Smooth muscle cell (in vitro differentiated cells): ENCODE data around the gene IGSF21. TPM values are rescaled to one million over a fixed set of nuclear protein-coding genes. Genes with fewer than 3 reads are reported as not detected.

Experiments used
- DNase-seq: peaks from one replicate; lab custom pipeline; 2025; ENCODE audit not compliant: unreplicated experiment; lab: John Stamatoyannopoulos, UW
- H2AFZ ChIP-seq: fragments of 200-600 bp; sonication (generic); 2 replicates; pipeline ENCODE4 v1.6.0; 2016; ENCODE audit warnings: antibody characterized with exemption, low read depth, mild to moderate bottlenecking
- H3F3A ChIP-seq: fragments of 200-600 bp; sonication (generic); 2 replicates; pipeline ENCODE4 v1.6.0; 2017; ENCODE audit warnings: antibody characterized with exemption, low read depth
- H3K27ac ChIP-seq: fragments of 200-600 bp; sonication (generic); 2 replicates; pipeline ENCODE4 v1.5.1; 2016; ENCODE audit warnings: low read depth, mild to moderate bottlenecking
- H3K27me3 ChIP-seq: fragments of 200-600 bp; sonication (generic); 2 replicates; pipeline ENCODE4 v1.6.1; 2016; ENCODE audit warnings: low read depth, mild to moderate bottlenecking
- H3K36me3 ChIP-seq: fragments of 200-600 bp; sonication (generic); 2 replicates; pipeline ENCODE4 v1.5.1; 2016; ENCODE audit warnings: low read depth
- H3K4me1 ChIP-seq: fragments of 200-600 bp; sonication (generic); 2 replicates; pipeline ENCODE4 v1.5.1; 2016; ENCODE audit warnings: low read depth
- H3K4me2 ChIP-seq: fragments of 200-600 bp; sonication (generic); 2 replicates; pipeline ENCODE4 v1.6.0; 2016; ENCODE audit warnings: mild to moderate bottlenecking
- H3K4me3 ChIP-seq: fragments of 200-600 bp; sonication (generic); 2 replicates; pipeline ENCODE4 v1.5.1; 2016; ENCODE audit warnings: mild to moderate bottlenecking
- H3K79me2 ChIP-seq: fragments of 200-600 bp; sonication (generic); 2 replicates; pipeline ENCODE4 v1.6.0; 2016; ENCODE audit warnings: low read depth, mild to moderate bottlenecking
- H3K9ac ChIP-seq: fragments of 200-600 bp; sonication (generic); 2 replicates; pipeline ENCODE4 v1.6.0; 2016; ENCODE audit warnings: low read depth
- H3K9me3 ChIP-seq: fragments of 200-600 bp; sonication (generic); replicated peaks from 2 replicates; pipeline ENCODE4 v1.5.1; 2016; ENCODE audit warnings: low read depth
- H4K20me1 ChIP-seq: fragments of 200-600 bp; sonication (generic); 2 replicates; pipeline ENCODE4 v1.6.0; 2016; ENCODE audit warnings: low read depth
- WGBS: methylation state at CpG from one replicate; pipeline ENCODE4 v1.1.7; 2016; ENCODE audit warnings: low lambda C conversion rate; 5-methylcytosine and 5-hydroxymethylcytosine counted together
- polyA plus RNA-seq: library from polyadenylated mRNA; unstranded; fragments of >200 nt; fragmentation: Nextera tagmentation; extraction: Ambion mirVana; gene quantifications from 2 replicates; pipeline ENCODE4 v1.2.1, GENCODE V29; 2016
- total RNA-seq: library from RNA; depleted of rRNA; stranded (reverse); fragments of >200 nt; gene quantifications from 2 replicates; pipeline ENCODE4 v1.2.3, GENCODE V29; 2014
- TF ChIP-seq, protein P1 (sequence below): fragments of 200-600 bp; sonication (generic); IDR thresholded peaks from 2 replicates; pipeline ENCODE4 v1.5.1; 2017; ENCODE audit warnings: borderline replicate concordance, mild to moderate bottlenecking, antibody characterized with exemption; ENCODE audit not compliant: insufficient read depth, poor library complexity, severe bottlenecking

IGSF21 gene
- total and polyA plus RNA-seq, 2 experiments from 2014 or later, result not detected

DNA sequence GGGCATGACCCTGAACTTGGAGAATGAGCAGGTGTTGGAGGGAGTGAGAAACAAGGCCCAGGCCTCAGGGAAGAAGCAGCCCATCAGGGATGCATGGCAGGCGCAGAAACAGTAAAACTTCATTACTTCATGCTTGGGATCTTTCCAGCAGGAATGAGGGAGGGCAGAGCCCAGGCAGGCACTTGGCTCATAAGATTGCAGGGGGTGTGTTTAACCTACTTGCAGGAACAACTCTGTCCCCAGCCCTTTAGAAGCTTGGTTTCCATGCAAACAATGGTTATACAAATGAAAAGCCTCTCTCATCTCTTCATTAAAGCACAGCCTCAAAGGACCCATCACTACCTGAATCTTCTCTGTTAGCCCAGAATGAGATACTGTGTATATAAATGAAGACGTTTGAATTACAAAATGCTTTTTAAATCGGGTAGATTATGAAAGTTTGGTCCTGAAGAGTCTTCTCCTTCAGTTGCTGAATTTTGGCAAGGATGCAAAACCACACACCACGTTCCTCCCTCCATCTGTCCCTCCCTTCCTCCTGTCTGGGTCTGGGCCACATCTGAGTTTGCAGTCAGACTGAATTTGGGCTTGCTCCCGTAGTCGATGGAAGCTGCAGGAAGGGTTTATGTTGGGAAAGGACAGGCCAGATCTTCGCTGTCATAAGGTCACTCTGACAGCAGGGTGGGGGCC, 218.8 kb downstream of the IGSF21 start:
- Histone ChIP-seq H3K79me2 (no peaks in the 10 kb centered on the region), H3K4me2 (no peak overlapping the region), H3K27me3 (peaks cover 5% of the 10 kb centered on the region), H3K36me3 (no peaks in the 10 kb centered on the region), H2AFZ (no peak overlapping the region), H3K9ac (no peak overlapping the region), H3K27ac (no peak overlapping the region), H3K9me3 (no peaks in the 10 kb centered on the region), H3F3A (no peaks in the 10 kb centered on the region), H4K20me1 (no peaks in the 10 kb centered on the region), H3K4me3 (no peak overlapping the region), H3K4me1 (no peaks in the 10 kb centered on the region)
- TF ChIP-seq, protein P1, sequence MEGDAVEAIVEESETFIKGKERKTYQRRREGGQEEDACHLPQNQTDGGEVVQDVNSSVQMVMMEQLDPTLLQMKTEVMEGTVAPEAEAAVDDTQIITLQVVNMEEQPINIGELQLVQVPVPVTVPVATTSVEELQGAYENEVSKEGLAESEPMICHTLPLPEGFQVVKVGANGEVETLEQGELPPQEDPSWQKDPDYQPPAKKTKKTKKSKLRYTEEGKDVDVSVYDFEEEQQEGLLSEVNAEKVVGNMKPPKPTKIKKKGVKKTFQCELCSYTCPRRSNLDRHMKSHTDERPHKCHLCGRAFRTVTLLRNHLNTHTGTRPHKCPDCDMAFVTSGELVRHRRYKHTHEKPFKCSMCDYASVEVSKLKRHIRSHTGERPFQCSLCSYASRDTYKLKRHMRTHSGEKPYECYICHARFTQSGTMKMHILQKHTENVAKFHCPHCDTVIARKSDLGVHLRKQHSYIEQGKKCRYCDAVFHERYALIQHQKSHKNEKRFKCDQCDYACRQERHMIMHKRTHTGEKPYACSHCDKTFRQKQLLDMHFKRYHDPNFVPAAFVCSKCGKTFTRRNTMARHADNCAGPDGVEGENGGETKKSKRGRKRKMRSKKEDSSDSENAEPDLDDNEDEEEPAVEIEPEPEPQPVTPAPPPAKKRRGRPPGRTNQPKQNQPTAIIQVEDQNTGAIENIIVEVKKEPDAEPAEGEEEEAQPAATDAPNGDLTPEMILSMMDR, result no peak
- WGBS, result 81% methylated on average over 7 of the region's 7 CpGs
- no peak for DNase-seq

DNA sequence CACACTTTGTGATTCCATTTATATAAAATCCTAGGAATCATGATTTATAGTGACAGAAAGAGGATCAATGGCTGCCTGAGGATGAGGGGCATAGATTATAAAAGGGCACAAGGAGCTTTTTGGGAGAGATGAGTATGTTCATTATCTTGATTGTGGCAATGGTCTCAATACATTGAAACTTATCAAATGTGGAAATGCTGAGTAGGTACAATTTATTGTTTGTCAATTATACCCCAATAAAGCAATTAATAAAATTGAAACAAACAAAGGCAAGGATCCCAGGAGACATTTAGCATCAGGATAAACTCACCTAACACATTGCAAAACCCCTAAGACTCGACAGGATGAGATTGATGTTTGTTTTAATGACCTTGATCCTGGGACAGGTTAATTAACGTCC, 220.1 kb downstream of the IGSF21 start:
- H3K4me2 ChIP-seq, result no peak overlapping the region
- H3F3A ChIP-seq, result no peaks in the 10 kb centered on the region
- 76% methylated on average over 2 of the region's 2 CpGs for WGBS
- no peak overlapping the region for H3K4me3 ChIP-seq
- peaks cover 13% of the 10 kb centered on the region for H3K27me3 ChIP-seq
- no peaks in the 10 kb centered on the region for H3K4me1 ChIP-seq
- no peaks in the 10 kb centered on the region for H3K9me3 ChIP-seq
- TF ChIP-seq, protein P1, result no peak
- no peaks in the 10 kb centered on the region for H3K79me2 ChIP-seq
- no peak overlapping the region for H3K27ac ChIP-seq
- no peak overlapping the region for H3K9ac ChIP-seq
- no peaks in the 10 kb centered on the region for H4K20me1 ChIP-seq
- H2AFZ ChIP-seq, result no peak overlapping the region
- no peak for DNase-seq
- H3K36me3 ChIP-seq, result no peaks in the 10 kb centered on the region

DNA sequence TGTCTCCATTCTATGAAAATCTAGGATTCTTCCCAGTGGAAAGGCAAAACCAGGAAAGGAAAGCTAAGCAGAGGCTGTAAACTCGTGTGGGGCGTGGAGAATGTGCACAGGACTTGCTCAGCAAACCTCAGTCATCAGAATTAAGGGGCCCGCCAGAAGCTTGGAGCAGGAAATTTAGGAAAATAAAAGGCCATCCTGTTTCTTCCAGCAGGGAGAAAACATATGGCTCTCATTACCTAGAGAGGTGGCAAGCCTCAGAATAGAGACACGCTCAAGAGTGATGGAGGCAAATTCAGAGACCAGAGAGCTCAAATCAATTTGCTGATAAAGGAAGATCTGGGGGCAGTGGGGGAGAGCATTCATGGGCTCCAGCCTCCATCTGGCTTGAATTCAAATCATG, 221.2 kb downstream of the IGSF21 start:
- no peak overlapping the region for H2AFZ ChIP-seq
- TF ChIP-seq, protein P1, result no peak
- no peaks in the 10 kb centered on the region for H3K4me1 ChIP-seq
- no peaks in the 10 kb centered on the region for H4K20me1 ChIP-seq
- no peak overlapping the region for H3K27ac ChIP-seq
- no peak overlapping the region for H3K4me3 ChIP-seq
- H3K36me3 ChIP-seq, result no peaks in the 10 kb centered on the region
- no peaks in the 10 kb centered on the region for H3K79me2 ChIP-seq
- no peak for DNase-seq
- no peaks in the 10 kb centered on the region for H3K9me3 ChIP-seq
- H3K27me3 ChIP-seq, result peaks cover 16% of the 10 kb centered on the region
- H3K4me2 ChIP-seq, result no peak overlapping the region
- 61% methylated on average over 4 of the region's 4 CpGs for WGBS
- H3F3A ChIP-seq, result no peaks in the 10 kb centered on the region
- H3K9ac ChIP-seq, result no peak overlapping the region
